ENCODE measurements around the gene FGD3.
"Not testable (repeated sequence)": the region's sequence is repeated elsewhere in the genome, so short reads cannot be mapped to it uniquely, and the experiment has no call there.

The FGD3 gene, protein sequence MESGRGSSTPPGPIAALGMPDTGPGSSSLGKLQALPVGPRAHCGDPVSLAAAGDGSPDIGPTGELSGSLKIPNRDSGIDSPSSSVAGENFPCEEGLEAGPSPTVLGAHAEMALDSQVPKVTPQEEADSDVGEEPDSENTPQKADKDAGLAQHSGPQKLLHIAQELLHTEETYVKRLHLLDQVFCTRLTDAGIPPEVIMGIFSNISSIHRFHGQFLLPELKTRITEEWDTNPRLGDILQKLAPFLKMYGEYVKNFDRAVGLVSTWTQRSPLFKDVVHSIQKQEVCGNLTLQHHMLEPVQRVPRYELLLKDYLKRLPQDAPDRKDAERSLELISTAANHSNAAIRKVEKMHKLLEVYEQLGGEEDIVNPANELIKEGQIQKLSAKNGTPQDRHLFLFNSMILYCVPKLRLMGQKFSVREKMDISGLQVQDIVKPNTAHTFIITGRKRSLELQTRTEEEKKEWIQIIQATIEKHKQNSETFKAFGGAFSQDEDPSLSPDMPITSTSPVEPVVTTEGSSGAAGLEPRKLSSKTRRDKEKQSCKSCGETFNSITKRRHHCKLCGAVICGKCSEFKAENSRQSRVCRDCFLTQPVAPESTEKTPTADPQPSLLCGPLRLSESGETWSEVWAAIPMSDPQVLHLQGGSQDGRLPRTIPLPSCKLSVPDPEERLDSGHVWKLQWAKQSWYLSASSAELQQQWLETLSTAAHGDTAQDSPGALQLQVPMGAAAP

DNA sequence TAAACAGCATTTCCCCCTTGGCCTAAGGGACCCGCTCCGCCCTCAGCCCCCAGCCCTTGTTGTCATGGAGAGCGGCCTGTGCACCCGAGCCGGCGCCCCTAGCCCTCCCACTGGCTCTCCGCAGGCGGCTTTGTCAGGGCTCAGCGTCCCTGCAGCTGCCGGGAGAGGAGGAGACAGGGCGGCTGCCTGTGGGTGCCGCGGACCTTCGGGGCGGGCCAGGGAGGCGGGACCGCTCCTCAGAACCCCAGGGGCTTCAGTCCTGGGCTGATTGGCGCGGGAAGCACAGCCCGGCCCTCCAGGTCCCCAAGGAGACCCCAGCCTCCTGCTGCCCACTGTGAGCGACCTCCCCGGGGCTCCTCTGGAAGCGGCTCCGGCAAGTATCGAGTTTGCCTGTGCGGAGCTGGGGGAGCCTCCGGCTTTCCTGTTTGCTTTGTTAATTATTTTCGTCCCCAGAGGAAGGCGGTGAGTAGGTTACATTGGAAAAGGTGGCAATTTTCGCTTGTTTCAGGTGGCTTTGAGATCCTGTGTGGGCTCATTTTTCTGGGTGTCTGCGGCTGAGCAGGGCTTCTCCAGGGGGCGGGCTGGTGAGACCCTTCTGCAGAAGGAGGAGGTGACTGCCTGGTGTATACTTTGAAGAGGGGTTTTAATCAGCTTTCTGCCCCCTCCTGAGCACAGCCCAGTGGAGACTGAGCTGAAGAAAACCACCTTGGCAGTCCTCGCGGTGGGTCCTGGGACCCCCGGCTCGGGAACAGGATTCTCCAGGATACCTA is at the start of gene FGD3:
Gene FGD3, plus strand, starts transcription at position 256 of the 770 bp plus-strand sequence. CDS start 28,734 bp downstream, outside the sequence.
- DNase-seq, result no peak

GRCh38 chr9:92905137-92905536 is 42.2 kb upstream of the FGD3 start:
- not testable (repeated sequence) for DNase-seq

GRCh38 chr9:92911511-92912475 is 35.5 kb upstream of the FGD3 start:
- DNase-seq, result no peak

DNA sequence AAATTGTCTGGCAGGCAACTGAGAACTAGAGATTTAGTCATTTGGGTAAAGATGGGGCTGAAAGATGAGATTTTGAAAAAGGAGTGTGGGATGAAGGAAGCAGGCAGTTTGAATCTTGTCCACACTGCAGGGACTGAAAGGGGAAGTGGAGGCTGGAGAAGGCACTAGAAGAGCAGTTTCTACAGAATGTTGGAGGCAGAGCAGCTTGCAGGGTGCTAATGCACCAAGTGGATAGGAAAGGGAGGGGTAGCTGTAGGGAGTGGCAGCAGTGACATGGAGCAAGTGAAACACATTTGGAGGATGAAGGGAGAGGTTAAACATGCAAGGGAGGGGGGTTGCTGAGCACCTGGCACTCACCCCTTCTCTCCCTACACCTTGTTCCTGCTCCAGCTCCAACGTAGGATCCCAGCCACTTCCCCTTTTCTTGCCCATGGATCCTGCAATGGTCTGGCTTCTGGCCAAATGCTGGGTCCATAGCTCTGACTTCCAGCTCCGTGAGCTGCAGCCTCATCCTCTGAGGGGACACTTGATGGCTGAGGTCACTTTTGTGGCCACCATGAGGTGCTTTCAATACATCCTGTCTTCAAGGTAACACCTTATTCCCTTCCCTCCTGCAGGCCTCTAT is 30.0 kb upstream of the FGD3 start:
- DNase-seq, result no peak

DNA sequence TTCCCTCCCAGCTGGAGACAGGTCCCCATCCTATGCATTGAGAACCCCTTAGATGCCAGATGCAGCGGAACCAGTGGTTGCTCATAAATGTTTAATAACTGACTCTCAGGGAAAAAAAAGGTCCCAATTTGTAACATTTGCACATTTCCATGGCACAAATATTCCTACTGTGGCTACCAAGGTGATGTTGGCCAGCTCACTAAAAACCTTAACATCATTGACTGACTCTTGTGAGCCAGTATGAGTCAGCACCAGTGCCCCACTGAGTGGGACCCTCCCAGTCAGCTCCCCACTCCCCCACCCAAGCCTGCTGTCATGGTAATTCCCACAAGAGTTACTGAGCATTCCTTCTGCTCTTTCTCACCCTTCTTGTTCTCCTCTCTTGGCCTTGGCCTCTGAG is 26.9 kb upstream of the FGD3 start:
- DNase-seq, result no peak

- DNase-seq, result no peak
Observed at GRCh38 chr9:92931606-92932005, 15.7 kb upstream of the FGD3 start.

GRCh38 chr9:92934321-92934720 is 13.0 kb upstream of the FGD3 start:
- no peak for DNase-seq

DNA sequence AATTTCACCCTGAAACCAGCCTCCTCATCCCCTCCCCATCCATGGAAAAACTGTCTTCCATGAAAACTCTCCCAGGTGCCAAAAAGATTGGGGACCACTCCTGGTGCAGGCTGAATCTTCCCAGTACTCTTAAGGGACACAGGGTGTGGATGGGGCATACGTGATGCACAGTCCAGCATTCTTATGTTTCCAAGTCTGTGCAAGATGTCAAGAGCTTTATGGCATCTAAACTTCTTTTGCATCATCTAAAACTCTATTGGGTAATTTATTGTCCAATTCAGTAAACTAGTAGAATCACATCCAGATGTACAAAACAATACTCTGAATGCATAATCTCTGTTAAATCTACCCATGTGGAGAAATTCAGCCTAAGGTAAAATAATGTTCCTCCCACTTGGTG is 9.3 kb upstream of the FGD3 start:
- no peak for DNase-seq

- no peak for DNase-seq
Observed at GRCh38 chr9:92941861-92942260, 5.5 kb upstream of the FGD3 start.

DNA sequence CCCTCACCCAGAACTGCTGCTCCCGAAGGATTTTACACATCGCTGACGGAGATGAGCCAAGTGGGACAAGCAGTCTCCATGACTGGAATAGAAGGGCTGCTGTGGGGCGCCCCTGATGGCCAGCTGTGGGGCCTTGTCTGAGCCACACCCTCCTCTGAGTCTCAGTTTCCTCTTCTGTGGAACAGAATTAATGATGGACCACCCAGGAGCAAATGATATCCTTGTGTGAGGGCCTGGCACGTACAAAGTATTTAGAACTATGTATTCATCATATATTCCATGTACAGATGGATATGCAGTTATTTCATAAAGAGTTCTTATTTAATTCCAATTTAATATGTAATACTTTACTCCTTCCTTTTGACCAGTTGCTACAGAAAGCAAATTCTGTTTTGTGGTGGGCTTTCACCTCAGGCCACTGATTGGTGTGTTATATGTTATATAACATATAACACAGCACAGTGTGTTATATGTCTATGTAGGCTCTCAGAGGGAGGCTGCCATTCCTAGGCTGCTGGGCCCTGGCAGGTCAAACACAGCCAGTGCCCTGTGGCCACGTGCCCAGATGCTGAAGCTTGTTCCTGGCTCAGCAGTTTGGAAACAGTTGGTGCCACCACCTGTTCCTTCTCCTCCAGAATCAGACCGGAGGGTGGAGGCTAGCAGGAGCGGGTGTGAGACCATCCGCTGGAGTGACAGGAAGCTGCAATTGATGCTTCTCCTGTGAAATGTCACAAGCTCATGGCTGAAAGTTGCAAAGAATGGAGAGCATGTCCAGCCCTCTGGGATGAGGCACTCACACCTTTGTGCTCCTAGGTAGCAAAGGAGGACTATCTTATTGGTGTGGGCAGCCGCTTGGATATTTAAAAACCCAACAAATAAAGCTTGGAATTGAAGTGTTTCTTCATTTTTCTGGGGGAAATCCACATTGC is 4.4 kb upstream of the FGD3 start:
- DNase-seq, result no peak

- no peak for DNase-seq
Observed at GRCh38 chr9:92944921-92945320, 2.4 kb upstream of the FGD3 start.

DNA sequence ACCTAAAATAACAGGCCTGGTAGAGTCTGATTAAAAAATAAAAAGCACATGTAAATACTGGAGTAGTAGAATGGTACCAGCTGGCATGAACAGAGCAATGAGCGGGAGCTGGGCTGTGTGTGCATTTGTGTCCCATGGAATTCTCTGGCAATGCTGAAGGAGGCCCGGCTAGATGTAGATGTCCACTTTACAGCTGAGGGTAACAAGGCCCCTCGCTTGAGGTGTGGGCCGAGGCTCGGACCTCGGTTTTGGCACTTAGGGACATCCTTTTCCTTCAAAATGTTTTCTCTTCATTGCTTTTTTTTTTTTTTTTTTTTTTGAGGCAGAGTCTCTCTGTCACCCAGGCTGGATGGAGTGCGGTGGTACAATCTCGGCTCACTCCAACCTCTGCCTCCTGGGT is 1.5 kb upstream of the FGD3 start:
- DNase-seq, result no peak

DNA sequence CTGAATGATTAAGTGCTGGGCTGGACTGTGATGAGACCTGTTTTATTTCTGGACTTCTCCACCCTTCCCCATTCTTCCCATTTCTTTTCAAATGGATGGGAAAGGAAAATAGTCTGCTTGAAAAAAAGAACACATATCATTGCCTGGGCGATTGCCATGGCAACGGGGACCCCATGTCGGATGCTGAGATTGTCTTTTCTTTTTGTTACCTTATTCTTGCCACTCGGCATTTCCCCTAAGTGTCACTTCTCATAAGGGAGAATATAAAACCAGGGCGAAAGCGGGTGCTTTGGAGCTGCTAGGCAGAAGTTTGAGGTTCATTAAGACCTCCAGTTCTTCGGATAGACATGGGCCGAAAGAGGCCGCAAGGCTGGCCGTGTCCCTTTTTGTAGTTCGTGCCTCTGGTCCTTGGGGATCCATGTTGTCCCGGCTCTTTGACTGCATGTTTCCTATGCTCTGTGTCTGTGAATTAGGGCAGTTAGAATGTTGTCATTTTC is 763 bp downstream of the FGD3 start:
- no peak for DNase-seq

DNA sequence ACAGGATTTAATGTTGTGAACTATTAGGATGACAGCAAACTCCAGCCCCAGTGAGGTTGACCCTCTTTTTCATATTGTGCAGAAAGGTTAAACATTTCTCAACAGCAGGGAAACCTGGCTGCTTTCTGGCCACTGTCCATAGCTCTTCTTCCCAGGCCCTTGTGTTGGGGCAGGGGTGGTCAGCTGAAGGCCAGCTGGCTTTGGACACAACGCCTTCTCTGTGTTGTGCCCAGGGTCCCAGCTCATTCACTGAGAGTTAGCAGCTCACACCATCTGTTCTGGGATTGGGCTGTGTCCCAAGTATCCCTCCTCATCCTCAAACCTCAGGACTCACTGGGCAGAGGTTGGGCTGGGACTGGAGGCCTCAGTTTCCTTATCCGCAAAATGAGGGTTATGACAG is 1.3 kb downstream of the FGD3 start:
- DNase-seq, result no peak

DNA sequence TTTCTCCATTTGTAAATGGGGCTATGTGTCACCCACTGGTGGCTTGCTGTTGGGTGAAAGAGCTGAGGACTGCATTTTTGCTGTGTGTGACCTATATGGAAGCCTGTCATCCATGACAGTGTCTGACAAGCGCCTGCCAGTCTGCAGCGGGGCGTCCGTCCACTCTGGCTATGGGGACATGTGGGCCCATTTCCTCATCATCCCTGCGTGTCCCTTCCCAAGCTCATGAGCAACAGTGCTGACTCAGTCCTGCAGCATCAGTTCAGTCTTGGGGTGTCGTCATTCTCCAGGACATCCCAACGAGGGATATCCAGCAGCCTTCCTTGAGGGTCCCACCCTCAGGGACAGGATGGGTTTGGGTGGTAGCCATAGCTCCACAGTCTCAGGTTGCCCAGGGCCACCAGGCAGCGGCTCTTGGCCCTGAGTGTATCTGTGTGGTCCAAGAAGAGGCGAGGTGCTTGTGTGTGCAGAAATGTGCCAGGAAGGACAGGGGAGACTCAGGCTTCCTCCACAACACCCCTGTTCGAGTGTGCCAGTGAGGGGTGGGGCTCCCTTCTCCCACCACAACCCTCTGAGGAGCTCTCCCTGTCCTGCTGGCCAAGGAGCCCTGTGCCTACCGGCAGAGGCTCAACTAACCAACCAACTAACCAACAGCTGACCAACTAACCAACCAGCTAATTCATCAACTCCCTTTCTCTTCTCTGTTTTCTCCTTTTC is 2.1 kb downstream of the FGD3 start:
- no peak for DNase-seq

- no peak for DNase-seq
Observed at GRCh38 chr9:92950359-92950955, 3.1 kb downstream of the FGD3 start.

DNA sequence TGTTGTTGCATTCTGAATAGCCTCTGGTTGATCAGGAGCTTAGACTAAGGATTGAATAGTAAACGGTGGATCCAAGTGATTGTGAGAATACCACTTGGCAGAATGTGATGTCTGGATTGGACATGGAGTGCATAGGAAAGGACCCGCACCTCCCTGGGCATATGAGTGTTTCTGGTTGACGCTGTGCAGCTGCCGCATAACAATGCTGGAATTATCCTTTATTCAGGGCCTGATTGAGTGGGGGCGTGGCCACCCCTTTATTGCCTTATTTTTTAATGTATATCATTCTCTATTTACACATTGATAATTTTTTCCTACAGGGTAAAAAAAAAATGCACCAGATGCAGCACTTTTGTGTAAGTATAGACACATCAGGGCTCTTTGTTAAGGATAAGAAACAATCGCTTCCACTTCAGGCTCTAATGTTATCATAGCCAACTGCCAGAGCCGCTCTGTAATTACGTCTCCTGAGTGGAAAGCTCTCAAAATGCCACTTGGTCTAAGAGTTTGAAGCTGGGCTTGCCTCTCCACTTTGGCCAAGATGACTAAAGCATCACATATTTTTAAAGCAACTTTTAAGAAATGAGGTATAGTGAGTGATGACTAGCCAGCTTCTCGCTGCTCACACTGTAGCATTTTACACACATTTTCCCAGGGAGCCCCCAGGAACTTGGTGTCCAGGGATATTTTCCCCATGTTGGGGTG is 5.7 kb downstream of the FGD3 start:
- DNase-seq, result no peak

DNA sequence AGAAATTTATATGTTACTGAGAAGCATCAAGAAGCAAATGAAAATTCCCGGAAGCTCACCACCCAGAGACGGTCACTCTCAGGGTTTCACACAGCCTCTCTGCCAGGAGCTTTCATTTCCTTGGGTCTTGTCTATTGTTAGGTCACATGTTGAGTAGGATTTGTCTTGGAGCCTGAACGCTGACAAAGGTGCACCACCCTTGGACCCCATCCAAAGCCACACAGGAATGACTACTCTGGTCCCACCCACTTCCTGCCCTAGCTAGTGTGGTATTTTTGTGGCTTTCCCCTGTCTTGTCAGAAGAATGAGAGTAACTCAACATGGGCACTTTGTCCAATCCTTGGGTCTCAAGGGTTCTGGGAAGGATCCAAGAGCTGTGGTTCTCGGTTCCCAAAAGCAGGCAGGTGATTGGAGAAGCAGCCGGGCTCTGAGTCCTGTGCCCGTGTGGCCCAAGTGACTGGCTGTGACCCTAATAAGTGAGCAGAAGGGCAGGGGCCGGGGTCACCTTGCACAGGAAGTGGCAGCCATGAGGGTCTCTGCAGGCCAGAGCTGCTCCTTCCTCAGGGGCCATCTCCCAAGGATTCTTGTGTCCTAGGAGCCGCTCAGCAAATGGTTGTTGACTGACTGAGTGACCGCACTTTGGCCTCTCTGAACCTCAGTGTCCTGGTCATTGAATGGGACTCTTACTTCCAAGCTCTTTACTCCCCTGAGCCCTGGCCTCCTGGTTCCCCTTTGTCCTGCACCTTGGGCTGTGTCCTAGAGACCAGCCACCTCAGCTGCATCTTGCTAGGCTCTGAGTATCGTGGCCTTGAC is 6.9 kb downstream of the FGD3 start:
- DNase-seq, result peak; percentile 21

Data from HCEC 1CT (cell line).